Stimulated activated CD8-positive, alpha-beta memory T cell treated with anti-CD3 and anti-CD28 coated beads, Interleukin-15, amount 100 ng/mL, for 48 hours (primary cell): ENCODE data around the gene PCYT2.

ENCODE experiments used
- DNase-seq, 2 donors: peaks; one replicate each; pipeline ENCODE4 v3.0.0-alpha.2; 2020; ENCODE audit warnings: low read depth in 2 of 2

Gene PCYT2

GRCh38 chr17:81901167-81902022 is 9.8 kb downstream of the PCYT2 start:
- no peak for DNase-seq

- DNase-seq: no peak
Measured at GRCh38 chr17:81900181-81900820, 10.9 kb downstream of the PCYT2 start.

GRCh38 chr17:81899514-81900166 is 11.6 kb downstream of the PCYT2 start:
- no peak for DNase-seq

- DNase-seq: no peak
Measured at GRCh38 chr17:81898885-81899284, 12.3 kb downstream of the PCYT2 start.

- DNase-seq: no peak
Measured at GRCh38 chr17:81898029-81898866, 13.0 kb downstream of the PCYT2 start.

- no peak for DNase-seq
Measured at GRCh38 chr17:81895400-81895799, 15.8 kb downstream of the PCYT2 start.

GRCh38 chr17:81891303-81891552 is 20.0 kb downstream of the PCYT2 start:
- DNase-seq: no peak

GRCh38 chr17:81890447-81891302 is 20.5 kb downstream of the PCYT2 start:
- DNase-seq: no peak

GRCh38 chr17:81889602-81890001 is 21.6 kb downstream of the PCYT2 start:
- DNase-seq: no peak

- no peak for DNase-seq
Measured at GRCh38 chr17:81888988-81889595, 22.1 kb downstream of the PCYT2 start.

- DNase-seq: no peak
Measured at GRCh38 chr17:81888105-81888987, 22.9 kb downstream of the PCYT2 start.

GRCh38 chr17:81885869-81886548 is 25.2 kb downstream of the PCYT2 start:
- no peak for DNase-seq

GRCh38 chr17:81885454-81885853 is 25.7 kb downstream of the PCYT2 start:
- DNase-seq: no peak

- no peak for DNase-seq
Measured at GRCh38 chr17:81884968-81885367, 26.2 kb downstream of the PCYT2 start.

GRCh38 chr17:81884520-81884919 is 26.7 kb downstream of the PCYT2 start:
- DNase-seq: no peak

GRCh38 chr17:81879121-81879520 is 32.1 kb downstream of the PCYT2 start:
- no peak for DNase-seq

GRCh38 chr17:81878294-81878693 is 32.9 kb downstream of the PCYT2 start:
- no peak for DNase-seq

GRCh38 chr17:81877569-81877968 is 33.6 kb downstream of the PCYT2 start:
- DNase-seq: no peak
